GM19193 (cell line): ENCODE results near the gene RNF217.

Experiments used
- POLR2A ChIP-seq: IDR thresholded peaks from 4 replicates; pipeline ENCODE4 v1.6.1; 2011; ENCODE audit not compliant: insufficient read depth, insufficient read length; ENCODE audit errors: extremely low read depth

RNF217 gene

GRCh38 chr6:125019281-125019680 lies 57.0 kb downstream of the RNF217 start:
- TF ChIP-seq POLR2A: no peak

- no peak for TF ChIP-seq POLR2A
These were observed 57.7 kb downstream of the RNF217 start for GRCh38 chr6:125019918-125020317.

DNA sequence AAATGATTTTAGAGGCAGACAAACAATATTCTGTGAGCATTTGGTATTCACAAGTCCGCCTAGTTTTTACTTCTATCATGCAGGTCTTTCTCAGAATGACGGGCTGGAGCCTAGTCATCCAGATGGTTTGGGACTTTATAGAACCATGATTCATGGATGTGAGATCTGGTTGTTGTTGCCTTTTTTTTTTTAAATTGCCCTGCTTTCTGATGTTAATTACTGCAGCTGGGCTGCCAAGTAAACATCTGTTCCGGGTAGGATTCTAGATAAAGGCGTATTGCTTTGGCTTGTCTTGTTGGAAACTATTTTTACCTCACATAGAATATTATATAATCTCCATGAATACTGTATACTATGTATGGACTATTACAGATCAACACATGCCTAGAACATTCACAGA lies 58.1 kb downstream of the RNF217 start:
- TF ChIP-seq POLR2A: no peak

DNA sequence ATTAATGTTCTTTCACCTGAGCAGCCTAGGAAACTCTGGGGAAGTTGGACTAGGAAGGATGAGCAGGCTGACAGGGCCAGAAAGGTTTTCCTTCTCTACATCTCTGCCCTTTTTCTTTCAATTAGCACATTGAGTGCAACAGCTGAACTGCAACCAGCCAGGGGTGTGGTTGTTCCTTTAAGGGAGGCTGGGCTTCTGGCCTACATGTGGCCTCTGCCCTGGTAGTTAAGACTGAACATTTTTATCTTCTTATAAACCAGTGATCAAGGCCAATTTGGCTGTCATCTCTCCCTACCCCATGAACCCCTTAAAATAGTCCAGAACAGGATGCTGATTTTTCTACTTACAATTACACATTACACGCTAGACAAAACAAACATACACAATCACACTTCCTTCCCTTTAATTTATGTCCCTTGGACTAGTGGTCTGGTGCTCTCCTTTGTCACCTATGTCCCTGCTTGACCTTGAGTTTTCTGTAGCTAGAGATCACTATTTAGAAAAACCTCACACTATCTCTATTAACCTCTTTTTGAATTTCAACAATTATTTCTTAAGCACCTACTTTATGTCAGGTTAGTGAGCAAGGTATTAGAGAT lies 60.3 kb downstream of the RNF217 start:
- TF ChIP-seq POLR2A: no peak

DNA sequence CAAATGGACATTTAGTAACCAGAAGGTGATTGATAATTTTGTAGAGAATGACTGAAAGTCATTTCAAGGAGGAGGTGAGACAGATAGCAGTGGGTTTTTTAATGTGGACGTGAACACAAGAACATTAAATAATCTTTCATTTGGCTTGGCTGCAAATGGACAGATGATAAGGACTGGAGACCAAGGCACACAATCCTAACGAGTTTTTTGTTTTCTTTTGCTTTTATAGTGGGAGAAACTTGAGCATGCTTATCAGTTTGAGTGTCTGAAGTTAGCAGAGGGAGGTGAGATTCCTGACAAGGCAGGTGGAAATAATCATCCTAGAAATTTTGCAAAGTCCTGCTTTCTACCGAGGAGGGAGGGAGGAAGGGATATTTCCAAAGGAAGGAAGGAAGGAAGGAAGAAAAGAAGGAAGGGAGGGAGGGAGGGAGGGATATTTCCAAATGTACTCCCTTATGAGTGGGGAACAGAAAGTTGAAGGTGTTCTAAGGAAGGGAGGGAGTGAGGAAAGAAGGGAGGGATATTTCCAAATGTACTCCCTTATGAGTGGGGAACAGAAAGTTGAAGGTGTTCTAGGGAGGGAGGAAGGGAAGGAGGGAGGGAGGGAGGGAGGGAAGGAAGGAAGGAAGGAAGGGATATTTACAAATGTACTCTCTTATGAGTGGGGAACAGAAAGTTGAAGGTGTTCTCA lies 63.1 kb downstream of the RNF217 start:
- no peak for TF ChIP-seq POLR2A

- no peak for TF ChIP-seq POLR2A
These were observed 65.0 kb downstream of the RNF217 start for GRCh38 chr6:125027287-125027686.

DNA sequence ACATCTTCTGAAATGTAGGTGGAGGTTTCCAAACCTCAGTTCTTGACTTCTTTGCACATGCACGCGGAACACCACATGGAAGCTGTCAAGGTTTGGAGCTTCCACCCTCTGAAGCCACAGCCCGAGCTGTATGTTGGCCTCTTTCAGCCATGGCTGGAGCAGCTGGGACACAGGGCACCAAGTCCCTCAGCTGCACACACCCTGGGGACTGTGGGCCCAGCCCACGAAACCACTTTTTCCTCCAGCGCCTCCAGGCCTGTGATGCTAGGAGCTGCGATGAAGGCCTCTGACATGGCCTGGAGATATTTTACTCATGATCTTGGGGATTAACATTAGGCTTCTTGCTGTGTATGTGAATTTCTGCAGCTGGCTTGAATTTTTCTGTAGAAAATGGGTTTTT lies 68.7 kb downstream of the RNF217 start:
- no peak for TF ChIP-seq POLR2A

DNA sequence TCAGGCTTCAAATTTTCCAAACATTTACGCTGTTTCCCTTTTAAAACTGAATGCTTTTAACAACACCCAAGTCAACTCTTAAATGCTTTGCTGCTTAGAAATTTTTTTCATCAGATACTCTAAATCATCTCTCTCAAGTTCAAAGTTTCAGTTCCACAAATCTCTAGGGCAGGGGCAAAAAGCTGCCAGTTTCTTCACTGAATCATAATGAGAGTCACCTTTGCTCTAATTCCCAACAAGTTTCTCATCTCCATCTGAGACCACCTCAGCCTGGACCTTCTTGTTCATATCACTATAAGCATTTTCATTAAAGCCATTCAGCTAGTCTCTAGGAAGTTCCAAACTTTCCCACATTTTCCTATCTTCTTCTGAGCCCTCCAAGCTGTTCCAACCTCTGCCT lies 69.1 kb downstream of the RNF217 start:
- no peak for TF ChIP-seq POLR2A

- no peak for TF ChIP-seq POLR2A
These were observed 75.6 kb downstream of the RNF217 start for GRCh38 chr6:125037827-125038226.

GRCh38 chr6:125038925-125039324 lies 76.7 kb downstream of the RNF217 start:
- no peak for TF ChIP-seq POLR2A

DNA sequence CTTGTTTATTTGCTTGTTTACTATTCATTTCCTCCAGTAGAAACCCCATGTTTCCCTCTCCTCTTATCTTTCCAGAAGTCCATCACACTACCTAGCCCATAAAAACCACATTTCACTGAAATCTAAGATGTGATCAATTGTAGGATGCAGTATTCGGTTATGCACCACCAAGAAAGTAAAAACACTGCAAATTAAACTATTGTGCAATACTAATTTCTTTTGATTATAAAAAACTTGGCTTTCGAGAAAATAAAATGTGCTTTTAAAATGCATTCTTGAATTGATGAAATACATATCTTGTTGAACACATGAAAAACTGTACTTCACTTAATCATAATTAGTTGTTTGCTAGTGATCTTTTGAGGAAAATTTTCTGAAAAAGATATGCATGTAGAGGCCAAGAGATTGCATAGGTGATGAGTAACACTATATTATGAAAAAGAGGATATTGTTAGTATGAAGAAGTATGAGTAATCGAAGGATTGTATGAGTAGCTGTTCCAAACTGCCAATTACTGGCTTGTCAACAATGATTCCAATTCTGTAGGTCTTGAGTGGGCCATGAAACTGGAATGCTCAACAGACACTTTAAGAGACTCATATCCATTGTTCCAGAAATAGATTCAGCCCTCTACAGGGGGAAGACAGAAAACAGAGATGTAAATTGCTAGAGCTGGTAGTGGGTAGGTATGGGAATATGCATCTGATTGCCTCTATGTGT lies 79.7 kb downstream of the RNF217 start:
- no peak for TF ChIP-seq POLR2A

DNA sequence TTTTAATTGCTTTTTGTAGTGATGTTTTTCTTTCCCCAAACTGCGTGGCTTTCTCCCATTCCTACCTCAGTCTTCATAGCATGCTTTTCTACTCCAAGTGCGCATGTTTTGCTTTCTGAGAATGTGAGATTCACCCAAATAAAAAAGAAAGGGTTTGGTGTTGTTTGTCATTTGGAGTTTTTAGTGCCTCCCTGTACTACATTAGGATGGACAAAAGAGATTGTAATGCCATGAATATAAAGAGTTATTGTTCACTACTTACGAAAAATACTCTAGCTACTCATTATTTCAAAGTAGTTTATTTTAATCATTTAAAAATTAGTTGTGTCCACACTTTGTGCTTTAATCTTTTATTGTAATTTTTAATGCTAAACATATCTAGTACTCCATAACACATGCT lies 81.8 kb downstream of the RNF217 start:
- no peak for TF ChIP-seq POLR2A

GRCh38 chr6:125044667-125045066 lies 82.4 kb downstream of the RNF217 start:
- TF ChIP-seq POLR2A: no peak

GRCh38 chr6:125046107-125046925 lies 84.1 kb downstream of the RNF217 start:
- TF ChIP-seq POLR2A: no peak

- no peak for TF ChIP-seq POLR2A
These were observed 86.0 kb downstream of the RNF217 start for GRCh38 chr6:125048274-125048673.
